ENCODE data around the gene TSC1.

Gene TSC1

GRCh38 chr9:132927704-132928103, 16.7 kb downstream of the TSC1 start:
- TF ChIP-seq CTCF (IDR thresholded peaks at IDR 0.05; ENCODE audit: control extremely low read depth, extremely low read depth, low read depth, missing control alignments): no peak
- ChIA-PET POLR2A (no interaction called here), CTCF (interaction anchor here (1.0 to 3.2 kb wide), 3 partner anchors 14 to 25 kb away, joined by 3 to 21 read pairs (median 3); no protein-coding TSS in a partner anchor)
- no peak for DNase-seq (ENCODE audit: extremely low spot score)

DNA sequence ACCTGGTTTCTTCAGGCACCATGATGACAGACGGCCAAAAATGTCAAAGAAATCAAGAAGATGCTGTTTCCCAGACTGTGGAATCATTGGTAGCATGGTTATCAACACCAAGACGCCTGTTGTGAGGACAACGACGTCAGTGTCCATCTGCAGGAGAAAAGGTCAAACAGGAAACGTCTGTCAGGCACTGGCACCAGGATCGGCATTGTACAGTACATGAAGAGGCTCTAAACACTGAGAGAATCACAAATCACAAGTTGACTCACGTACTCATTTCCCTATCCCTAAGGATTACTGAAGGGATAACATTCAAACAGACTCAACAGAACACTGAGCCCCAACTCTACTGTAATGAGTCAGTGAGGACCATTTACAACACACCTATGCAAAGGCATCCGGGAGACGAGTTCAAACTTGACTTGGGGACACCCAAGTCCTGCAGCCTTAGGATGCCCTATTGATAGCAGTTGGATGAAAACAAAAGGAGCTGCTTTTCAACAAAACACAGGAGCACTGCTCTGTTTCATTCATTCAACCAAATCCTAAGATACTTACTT, 21.0 kb downstream of the TSC1 start:
- ChIA-PET POLR2A (no interaction called here), CTCF (interaction anchor here (1.2 to 1.7 kb wide), 3 partner anchors 15 to 511 kb away, joined by 4 to 5 read pairs (median 4); no protein-coding TSS in a partner anchor)
- no peak for DNase-seq (ENCODE audit: extremely low spot score)
- TF ChIP-seq CTCF (IDR thresholded peaks at IDR 0.05; ENCODE audit: control extremely low read depth, extremely low read depth, low read depth, missing control alignments): no peak

DNA sequence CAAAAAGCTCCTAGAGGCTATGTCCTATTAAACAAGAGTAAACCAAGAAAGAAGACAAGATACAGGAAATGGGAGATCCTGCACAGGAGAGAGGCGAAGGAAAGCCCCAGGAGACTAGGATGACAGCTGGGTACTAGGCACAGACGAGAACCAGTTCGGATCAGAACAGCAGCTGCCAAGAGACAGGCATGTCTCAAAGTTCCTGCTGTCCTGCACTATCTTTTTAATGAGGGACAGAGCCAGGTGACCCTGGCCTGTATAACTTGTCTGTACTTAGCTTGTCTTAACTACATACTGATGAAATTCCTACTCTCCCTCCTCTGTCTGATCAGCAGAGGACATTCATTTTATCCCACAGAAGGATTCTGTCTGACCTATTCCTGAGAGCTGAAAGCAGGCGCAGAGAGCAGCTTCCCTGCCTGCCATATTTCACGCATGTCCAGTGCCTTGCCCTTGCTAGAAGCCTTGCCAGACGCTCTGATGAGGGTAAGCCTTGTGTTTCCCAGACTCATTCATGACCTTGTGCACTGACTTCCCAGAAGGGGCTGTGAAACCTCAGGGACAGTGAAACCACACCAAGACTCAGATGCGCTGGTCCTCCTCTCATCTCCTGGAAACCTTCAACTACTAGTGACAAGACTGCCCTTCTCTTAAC, 24.7 kb downstream of the TSC1 start:
- POLR2A ChIA-PET: no interaction called here

DNA sequence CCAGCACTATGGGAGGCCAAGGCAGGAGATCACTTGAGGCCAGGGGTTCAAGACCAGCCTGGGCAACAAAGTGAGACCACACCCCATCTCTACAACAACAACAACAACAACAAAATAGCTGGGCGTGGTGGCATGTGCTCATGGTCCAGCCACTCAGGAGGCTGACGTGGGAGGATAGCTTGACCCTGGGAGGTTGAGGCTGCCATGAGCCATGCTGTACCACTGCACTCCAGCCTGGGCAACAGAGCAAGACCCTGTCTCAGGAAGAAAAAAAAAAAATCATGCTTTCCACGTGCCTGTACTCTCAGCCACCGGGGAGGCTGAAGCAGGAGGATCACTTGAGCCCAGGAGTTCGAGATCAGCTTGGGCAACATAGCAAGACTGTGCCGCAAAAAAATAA, 29.5 kb downstream of the TSC1 start:
- no peak for TF ChIP-seq CTCF (IDR thresholded peaks at IDR 0.05; ENCODE audit: control extremely low read depth, extremely low read depth, low read depth, missing control alignments)
- CTCF ChIA-PET: interaction anchor here (1.1 to 13.2 kb wide), 3 partner anchors 10 to 21 kb away, joined by 3 to 135 read pairs (median 5); no protein-coding TSS in a partner anchor
- no peak for DNase-seq (ENCODE audit: extremely low spot score)
- POLR2A ChIA-PET: no interaction called here

More for the DNA sequence above, 24.7 kb downstream of the TSC1 start:
- no peak for TF ChIP-seq CTCF (IDR thresholded peaks at IDR 0.05; ENCODE audit: control extremely low read depth, extremely low read depth, low read depth, missing control alignments)
- CTCF ChIA-PET: interaction anchor here (1.2 to 13.2 kb wide), 4 partner anchors 10 to 19 kb away, joined by 3 to 135 read pairs (median 8); no protein-coding TSS in a partner anchor
- no peak for DNase-seq (ENCODE audit: extremely low spot score)

GRCh38 chr9:132912131-132912530, 32.3 kb downstream of the TSC1 start:
- no peak for DNase-seq (ENCODE audit: extremely low spot score)
- ChIA-PET POLR2A (no interaction called here), CTCF (interaction anchor here (13.2 kb wide), 1 partner anchor 12 kb away, joined by 135 read pairs; no protein-coding TSS in a partner anchor)
- TF ChIP-seq CTCF (IDR thresholded peaks at IDR 0.05; ENCODE audit: control extremely low read depth, extremely low read depth, low read depth, missing control alignments): no peak

- TF ChIP-seq CTCF (IDR thresholded peaks at IDR 0.05; ENCODE audit: control extremely low read depth, extremely low read depth, low read depth, missing control alignments): no peak
- ChIA-PET CTCF (interaction anchor here (1.5 to 13.2 kb wide), 2 partner anchors 10 to 47 kb away, joined by 3 to 135 read pairs; no protein-coding TSS in a partner anchor), POLR2A (no interaction called here)
- DNase-seq (ENCODE audit: extremely low spot score): no peak
These were observed 34.0 kb downstream of the TSC1 start for GRCh38 chr9:132910376-132910775.

Data from GM10248 (cell line).